H9 (cell line): ENCODE results near the gene BTBD18. TPM values are rescaled to one million over a fixed set of nuclear protein-coding genes. Genes with fewer than 3 reads are reported as not detected.

Experiments
- DNase-seq: peaks from one replicate; pipeline ENCODE4 v3.0.0-alpha.2; 2017
- H2AFZ ChIP-seq: one replicate; pipeline ENCODE4 v1.6.1; 2013; ENCODE audit warnings: mild to moderate bottlenecking, low read length, control low read depth, moderate library complexity
- H2AK5ac ChIP-seq: 2 replicates; pipeline ENCODE4 v1.6.1; 2013; ENCODE audit warnings: low read length, control low read depth, mixed read lengths; ENCODE audit not compliant: insufficient read length
- H2BK120ac ChIP-seq: one replicate; pipeline ENCODE4 v1.6.1; 2013; ENCODE audit warnings: low read depth, mild to moderate bottlenecking, low read length, control low read depth, inconsistent platforms; ENCODE audit not compliant: poor library complexity, severe bottlenecking
- H2BK12ac ChIP-seq: 2 replicates; pipeline ENCODE4 v1.6.1; 2013; ENCODE audit warnings: low read length, control low read depth, mixed read lengths, low read depth; ENCODE audit not compliant: insufficient read length
- H2BK15ac ChIP-seq: 2 replicates; pipeline ENCODE4 v1.6.1; 2013; ENCODE audit warnings: low read depth, low read length, control low read depth
- H2BK20ac ChIP-seq: one replicate; pipeline ENCODE4 v1.6.1; 2013; ENCODE audit warnings: low read depth, mild to moderate bottlenecking, low read length, control low read depth, inconsistent platforms; ENCODE audit not compliant: poor library complexity, severe bottlenecking
- H2BK5ac ChIP-seq: 2 replicates; pipeline ENCODE4 v1.6.1; 2013; ENCODE audit warnings: low read length, control low read depth, mixed read lengths; ENCODE audit not compliant: insufficient read length
- H3K14ac ChIP-seq: 2 replicates; pipeline ENCODE4 v1.6.1; 2013; ENCODE audit warnings: low read length, control low read depth; ENCODE audit not compliant: insufficient read depth
- H3K18ac ChIP-seq: 2 replicates; pipeline ENCODE4 v1.6.1; 2013; ENCODE audit warnings: low read depth, mild to moderate bottlenecking, mixed read lengths, low read length, control low read depth; ENCODE audit not compliant: insufficient read length
- H3K23ac ChIP-seq: 2 replicates; pipeline ENCODE4 v1.6.1; 2013; ENCODE audit warnings: low read length, control low read depth, mixed read lengths, low read depth; ENCODE audit not compliant: insufficient read length
- H3K23me2 ChIP-seq: 2 replicates; pipeline ENCODE4 v1.6.1; 2013; ENCODE audit warnings: low read depth, mild to moderate bottlenecking, mixed read lengths, low read length, control low read depth; ENCODE audit not compliant: insufficient read length, poor library complexity, severe bottlenecking
- H3K27ac ChIP-seq: 2 replicates; pipeline ENCODE4 v1.5.1; 2013; ENCODE audit warnings: low read length, control low read depth, mixed read lengths, low read depth; ENCODE audit not compliant: insufficient read length
- H3K27me3 ChIP-seq: 2 replicates; pipeline ENCODE4 v1.6.1; 2013; ENCODE audit warnings: low read length, control low read depth, inconsistent platforms; ENCODE audit not compliant: insufficient read depth
- H3K4ac ChIP-seq: 2 replicates; pipeline ENCODE4 v1.6.1; 2013; ENCODE audit warnings: low read depth, mild to moderate bottlenecking, control low read depth, inconsistent platforms, low read length, moderate library complexity
- H3K4me1 ChIP-seq: 2 replicates; pipeline ENCODE4 v1.6.1; 2013; ENCODE audit warnings: low read length, control low read depth, inconsistent platforms; ENCODE audit not compliant: insufficient read depth
- H3K4me2 ChIP-seq: 2 replicates; pipeline ENCODE4 v1.6.1; 2013; ENCODE audit warnings: low read length, control low read depth, mixed read lengths; ENCODE audit not compliant: insufficient read length, insufficient read depth
- H3K56ac ChIP-seq: 2 replicates; pipeline ENCODE4 v1.6.1; 2013; ENCODE audit warnings: low read depth, mild to moderate bottlenecking, mixed read lengths, low read length, control low read depth; ENCODE audit not compliant: insufficient read length
- H3K79me1 ChIP-seq: 2 replicates; pipeline ENCODE4 v1.6.1; 2013; ENCODE audit warnings: low read depth, mild to moderate bottlenecking, moderate library complexity, low read length, control low read depth, inconsistent platforms; ENCODE audit not compliant: insufficient read depth, poor library complexity, severe bottlenecking
- H3K79me2 ChIP-seq: 2 replicates; pipeline ENCODE4 v1.6.1; 2013; ENCODE audit warnings: low read length, control low read depth, inconsistent platforms; ENCODE audit not compliant: insufficient read depth
- H3K9ac ChIP-seq: 2 replicates; pipeline ENCODE4 v1.6.1; 2013; ENCODE audit warnings: low read length, control low read depth, mixed read lengths; ENCODE audit not compliant: insufficient read length; ENCODE audit errors: extremely low read depth
- H3K9me3 ChIP-seq: one replicate; pipeline ENCODE4 v1.6.1; 2013; ENCODE audit warnings: low read depth, low read length, inconsistent platforms; ENCODE audit not compliant: control insufficient read depth
- H3T11ph ChIP-seq: one replicate; pipeline ENCODE4 v1.6.1; 2013; ENCODE audit warnings: mild to moderate bottlenecking, low read length, control low read depth, inconsistent platforms
- H4K20me1 ChIP-seq: one replicate; pipeline ENCODE4 v1.6.1; 2013; ENCODE audit not compliant: control insufficient read depth, insufficient read length, insufficient read depth
- H4K5ac ChIP-seq: 2 replicates; pipeline ENCODE4 v1.6.1; 2013; ENCODE audit warnings: low read depth, mild to moderate bottlenecking, mixed read lengths, low read length, control low read depth; ENCODE audit not compliant: insufficient read length
- H4K8ac ChIP-seq: replicated peaks from 2 replicates; pipeline ENCODE4 v1.6.1; 2013; ENCODE audit warnings: low read length, control low read depth, mixed read lengths, low read depth; ENCODE audit not compliant: insufficient read length
- H4K91ac ChIP-seq: 2 replicates; pipeline ENCODE4 v1.6.1; 2013; ENCODE audit warnings: low read depth, mild to moderate bottlenecking, moderate library complexity, mixed read lengths, low read length, control low read depth; ENCODE audit not compliant: insufficient read length
- H3K27ac Mint-ChIP-seq, 3 experiments: 2 replicates in 2 of 3; 3 replicates in 1 of 3; pipeline ENCODE4 v1.8.0; 2020 to 2021; ENCODE audit warnings: mixed read lengths in 3 of 3, mild to moderate bottlenecking in 1 of 3, moderate library complexity in 1 of 3
- H3K27me3 Mint-ChIP-seq: 2 replicates; pipeline ENCODE4 v1.8.0; 2021; ENCODE audit warnings: low read depth, mild to moderate bottlenecking, moderate library complexity, mixed read lengths
- H3K36me3 Mint-ChIP-seq, 3 experiments: 2 replicates in 2 of 3; 3 replicates in 1 of 3; pipeline ENCODE4 v1.8.0; 2020 to 2021; ENCODE audit warnings: low read depth in 3 of 3, mixed read lengths in 3 of 3; ENCODE audit not compliant: insufficient read depth in 1 of 3
- H3K4me1 Mint-ChIP-seq, 2 experiments: 2 replicates each; pipeline ENCODE4 v1.8.0; 2020; ENCODE audit warnings: mixed read lengths in 2 of 2
- H3K4me3 Mint-ChIP-seq, 2 experiments: 2 replicates in 1 of 2; 3 replicates in 1 of 2; pipeline ENCODE4 v1.8.0; 2020 to 2021; ENCODE audit warnings: mild to moderate bottlenecking in 2 of 2, mixed read lengths in 2 of 2, moderate library complexity in 1 of 2
- H3K9me3 Mint-ChIP-seq, 2 experiments: 2 replicates in 1 of 2; 3 replicates in 1 of 2; pipeline ENCODE4 v1.8.0; 2020; ENCODE audit warnings: mild to moderate bottlenecking in 2 of 2, mixed read lengths in 2 of 2, moderate library complexity in 1 of 2
- WGBS: extraction: QIAGEN DNeasy Blood & Tissue Kit; methylation state at CpG from one replicate; pipeline ENCODE4 v1.1.7; 2013; ENCODE audit warnings: missing lambda C conversion rate, low lambda C conversion rate, mixed read lengths; ENCODE audit not compliant: insufficient read length; ENCODE audit errors: extremely low coverage; 5-methylcytosine and 5-hydroxymethylcytosine counted together
- total RNA-seq: library from RNA; stranded (reverse); gene quantifications from 2 replicates; pipeline ENCODE4 v1.2.1, GENCODE V29; 2021
- TF ChIP-seq, protein P1 (sequence below): fragments of 200-600 bp; sonication (generic); conservative IDR thresholded peaks from 3 replicates; pipeline ENCODE4 v1.8.0; 2021; ENCODE audit warnings: antibody characterized with exemption, mild to moderate bottlenecking

The BTBD18 gene
- total RNA-seq, 1 experiment from 2014 or later = not detected

DNA sequence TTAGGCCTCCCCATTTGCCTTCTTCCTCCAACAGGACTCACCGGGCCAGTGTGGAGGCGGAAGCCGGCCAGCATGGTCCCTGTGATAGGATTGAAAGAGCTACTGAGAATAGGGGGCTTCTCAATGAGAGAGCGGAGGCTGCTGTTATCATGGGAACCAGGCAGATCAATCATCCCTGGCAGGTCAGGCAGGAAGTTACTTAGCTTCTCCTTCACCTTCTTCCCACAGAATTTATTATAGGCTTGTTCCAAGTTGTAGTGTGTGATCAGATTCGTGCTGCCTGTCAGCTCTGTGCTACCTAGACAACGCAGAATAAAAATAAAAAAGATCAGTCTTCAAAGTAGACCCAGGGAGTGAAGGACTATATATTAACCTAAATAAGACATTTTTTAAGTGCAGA lies 46.7 kb downstream of the BTBD18 start:
- Mint-ChIP-seq H3K36me3 (peaks cover 13 to 50% (median 31%) of the 10 kb centered on the region in 3 experiments; a peak in 6 of 7 replicates), H3K27ac (peak overlapping the region in 1 of 3 experiments; percentile 62; a peak in 1 of 7 replicates), H3K27me3 (no peaks in the 10 kb centered on the region), H3K9me3 (no peaks in the 10 kb centered on the region), H3K4me1 (0 out of 4 replicates have a peak, but pooled peaks cover 0 to 4% of the 10 kb centered on the region in 2 experiments), H3K4me3 (no peak overlapping the region)
- Histone ChIP-seq H3K27me3 (no peaks in the 10 kb centered on the region), H4K20me1 (no peaks in the 10 kb centered on the region), H4K8ac (no peak overlapping the region), H3K79me2 (no peaks in the 10 kb centered on the region), H3K23ac (no peak overlapping the region), H2BK12ac (peak overlapping the region; percentile 62), H4K91ac (no peak overlapping the region), H2BK15ac (no peak overlapping the region; the same call in 1 of the 2 replicates), H2BK5ac (no peak overlapping the region), H3K14ac (no peak overlapping the region), H3K18ac (no peak overlapping the region), H2AFZ (no peak overlapping the region), H3T11ph (no peak overlapping the region), H3K9me3 (no peaks in the 10 kb centered on the region), H3K4me2 (no peak overlapping the region), H2BK120ac (no peak overlapping the region), H3K56ac (no peak overlapping the region), H3K27ac (no peak overlapping the region), H2BK20ac (no peak overlapping the region), H3K4ac (no peak overlapping the region), H2AK5ac (no peak overlapping the region), H3K79me1 (no peaks in the 10 kb centered on the region), H3K4me1 (no peaks in the 10 kb centered on the region), H3K23me2 (no peaks in the 10 kb centered on the region), H4K5ac (no peak overlapping the region), H3K9ac (no peak overlapping the region)
- WGBS = no CpG with 5 or more reads among the region's 6 CpGs
- TF ChIP-seq, protein P1, sequence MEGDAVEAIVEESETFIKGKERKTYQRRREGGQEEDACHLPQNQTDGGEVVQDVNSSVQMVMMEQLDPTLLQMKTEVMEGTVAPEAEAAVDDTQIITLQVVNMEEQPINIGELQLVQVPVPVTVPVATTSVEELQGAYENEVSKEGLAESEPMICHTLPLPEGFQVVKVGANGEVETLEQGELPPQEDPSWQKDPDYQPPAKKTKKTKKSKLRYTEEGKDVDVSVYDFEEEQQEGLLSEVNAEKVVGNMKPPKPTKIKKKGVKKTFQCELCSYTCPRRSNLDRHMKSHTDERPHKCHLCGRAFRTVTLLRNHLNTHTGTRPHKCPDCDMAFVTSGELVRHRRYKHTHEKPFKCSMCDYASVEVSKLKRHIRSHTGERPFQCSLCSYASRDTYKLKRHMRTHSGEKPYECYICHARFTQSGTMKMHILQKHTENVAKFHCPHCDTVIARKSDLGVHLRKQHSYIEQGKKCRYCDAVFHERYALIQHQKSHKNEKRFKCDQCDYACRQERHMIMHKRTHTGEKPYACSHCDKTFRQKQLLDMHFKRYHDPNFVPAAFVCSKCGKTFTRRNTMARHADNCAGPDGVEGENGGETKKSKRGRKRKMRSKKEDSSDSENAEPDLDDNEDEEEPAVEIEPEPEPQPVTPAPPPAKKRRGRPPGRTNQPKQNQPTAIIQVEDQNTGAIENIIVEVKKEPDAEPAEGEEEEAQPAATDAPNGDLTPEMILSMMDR = no peak
- no peak for DNase-seq
